ENCODE results near the gene RPP40. TPM values are rescaled to one million over a fixed set of nuclear protein-coding genes. Genes with fewer than 3 reads are reported as not detected.

Gene RPP40
- total RNA-seq, 1 donor from 2014 or later, result 9.2 TPM

DNA sequence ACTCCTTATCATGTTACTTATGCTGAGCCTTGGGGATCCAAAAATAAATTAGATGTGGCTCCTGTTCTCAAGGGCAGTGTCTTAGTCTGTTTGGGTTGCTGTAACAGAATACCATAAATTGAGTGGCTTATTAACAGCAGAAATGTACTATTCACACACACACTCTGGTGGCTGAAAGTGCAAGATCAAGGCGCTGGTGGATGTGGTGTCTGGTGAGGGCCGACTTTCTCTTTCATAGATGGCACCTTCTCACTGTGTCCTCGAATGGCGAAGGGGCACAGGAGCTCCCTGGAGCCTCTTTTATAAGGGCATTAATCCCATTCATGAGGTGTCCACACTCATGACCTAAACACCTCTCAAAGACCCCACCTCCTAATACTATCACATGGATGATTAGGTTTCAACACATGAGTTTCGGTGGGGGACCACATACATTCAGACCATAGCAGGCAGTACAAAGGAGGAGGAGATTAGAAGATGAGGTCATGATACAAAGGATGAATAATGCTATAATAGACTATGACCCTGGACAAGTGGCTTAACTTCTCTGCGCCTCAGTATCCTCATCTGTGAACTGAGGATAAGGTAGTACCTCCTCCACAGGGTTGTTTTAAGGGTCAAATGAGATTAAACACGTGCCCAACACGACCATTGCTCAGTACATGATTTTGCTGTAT lies 34.1 kb downstream of the RPP40 start:
- no peak for DNase-seq

DNA sequence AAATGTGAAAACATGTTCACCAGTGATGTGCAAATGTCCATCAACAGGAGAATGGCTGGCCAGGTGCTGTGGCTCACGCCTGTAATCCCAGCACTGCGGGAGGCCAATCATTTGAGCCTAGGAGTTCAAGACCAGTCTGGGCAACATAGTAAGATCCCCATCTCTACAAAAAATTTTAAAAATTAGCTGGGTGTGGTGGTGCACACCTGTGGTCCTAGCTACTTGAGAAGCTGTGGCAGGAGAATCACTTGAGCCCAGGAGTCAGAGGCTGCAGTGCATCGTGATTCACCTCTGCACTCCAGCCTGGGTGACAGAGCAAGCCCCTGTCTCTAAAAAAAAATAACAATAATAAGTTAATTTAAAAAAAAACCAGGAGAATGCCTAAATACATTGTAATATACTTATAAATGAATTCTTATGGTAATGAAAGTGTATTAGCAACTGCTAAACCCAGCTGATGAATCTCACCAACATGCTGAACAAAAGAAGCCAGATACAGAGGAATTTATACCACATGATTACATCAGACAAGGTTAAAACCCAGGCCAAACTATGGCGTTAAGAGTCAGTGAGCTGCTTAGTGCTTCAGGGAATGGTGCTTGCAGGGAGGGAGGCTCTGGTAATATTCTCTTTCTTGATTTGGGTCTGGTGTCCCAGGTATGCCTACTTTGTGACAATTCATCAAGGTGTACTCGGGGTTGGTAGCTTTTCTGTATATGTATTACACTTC lies 36.4 kb downstream of the RPP40 start:
- DNase-seq, result no peak

DNA sequence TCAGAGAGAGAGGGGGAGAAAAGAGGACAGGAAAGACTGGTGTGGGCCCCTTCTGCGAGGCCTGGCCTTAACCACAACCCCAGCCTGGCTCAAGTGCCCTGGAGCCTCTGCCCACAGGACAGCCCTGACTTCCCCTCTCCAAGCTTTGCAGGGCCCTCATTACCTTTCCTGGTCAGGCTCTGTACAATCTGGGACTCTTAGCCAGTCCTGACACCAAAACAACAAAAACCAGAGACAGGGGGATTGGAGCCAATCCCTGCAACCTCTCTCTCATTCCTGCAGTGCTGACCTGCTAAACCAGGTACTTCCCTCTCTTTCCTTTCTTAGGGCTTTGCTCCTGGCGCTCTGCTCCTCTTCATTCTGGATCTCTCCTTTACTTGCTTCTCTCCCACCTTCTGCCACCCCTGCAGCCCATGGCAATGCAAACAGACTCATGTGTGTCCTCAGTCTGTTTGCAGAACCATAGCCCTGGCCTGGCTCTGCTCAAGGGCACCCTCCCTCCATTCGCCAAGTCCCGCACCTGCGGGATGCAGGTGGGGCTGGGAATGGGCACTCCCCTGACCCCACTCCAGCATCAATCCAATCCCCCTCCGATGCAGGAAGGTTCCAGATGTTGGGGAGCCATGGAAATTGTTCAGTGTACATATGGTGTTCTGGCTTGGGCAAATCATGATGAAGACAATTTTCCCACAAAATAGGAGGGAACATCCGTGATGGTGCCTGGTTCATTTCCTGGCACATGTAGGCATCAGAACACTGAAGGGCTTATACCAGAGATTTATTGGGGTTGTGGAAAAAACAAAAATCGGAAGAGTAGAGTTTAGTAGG lies 38.1 kb downstream of the RPP40 start:
- no peak for DNase-seq

DNA sequence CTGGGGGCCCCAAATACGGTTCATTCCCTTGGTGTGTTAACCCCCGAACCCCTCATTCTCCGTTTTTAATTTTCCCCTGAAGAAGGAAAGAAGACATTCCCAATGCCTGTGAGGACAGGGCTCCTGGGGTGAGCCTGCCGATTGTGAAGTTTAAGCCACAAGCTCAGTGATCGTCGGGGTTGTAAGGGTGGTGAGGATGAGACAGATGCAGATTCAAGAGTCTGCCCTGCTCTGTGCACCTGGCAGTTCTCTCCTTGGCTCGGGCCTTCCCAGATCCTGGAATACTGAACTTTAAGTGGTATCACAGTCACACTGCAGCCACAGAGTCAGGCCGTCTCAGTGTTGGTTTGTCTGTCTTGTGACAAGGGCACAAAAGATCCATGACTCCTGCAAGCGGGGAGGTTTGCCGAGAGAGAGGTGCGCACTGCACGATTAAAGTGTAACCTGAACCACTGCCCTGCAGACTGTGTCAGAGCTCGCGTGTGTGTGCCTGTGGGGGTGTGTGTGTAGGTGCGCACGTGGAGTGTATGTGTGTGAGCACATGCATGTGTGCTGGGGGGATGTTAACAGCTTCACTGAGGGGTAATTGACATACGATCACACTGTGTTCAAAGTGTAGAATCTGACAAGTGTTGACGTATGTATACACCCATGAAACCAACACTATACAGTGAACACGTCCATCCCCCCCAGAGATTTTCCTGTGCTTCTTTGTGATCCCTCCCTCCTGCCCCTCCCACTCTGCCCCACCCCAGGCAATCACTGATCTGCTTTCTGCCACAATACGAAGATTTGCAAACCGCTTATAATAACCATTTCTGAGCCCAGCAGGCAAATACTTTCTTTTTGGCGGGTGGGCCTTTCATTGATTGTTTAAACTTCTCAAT lies 38.9 kb downstream of the RPP40 start:
- no peak for DNase-seq

DNA sequence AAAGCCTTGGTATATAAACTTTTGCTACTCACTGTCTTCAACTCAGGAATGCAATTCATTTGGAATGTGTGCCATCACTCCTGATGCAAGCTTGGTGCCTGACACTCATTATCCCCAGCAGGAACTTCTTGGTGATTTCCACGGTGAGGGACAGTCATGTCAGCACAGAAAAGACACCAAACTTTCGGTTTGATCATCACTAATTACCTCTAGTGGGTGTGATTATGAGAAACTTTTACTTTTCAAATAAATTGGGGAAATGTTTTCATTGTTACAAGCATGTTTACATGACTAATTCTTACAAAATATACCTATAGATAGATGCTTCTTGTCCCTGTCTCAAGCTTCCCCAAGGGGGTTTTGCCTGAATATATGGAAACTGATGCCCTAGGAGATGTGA lies 40.9 kb downstream of the RPP40 start:
- no peak for DNase-seq

DNA sequence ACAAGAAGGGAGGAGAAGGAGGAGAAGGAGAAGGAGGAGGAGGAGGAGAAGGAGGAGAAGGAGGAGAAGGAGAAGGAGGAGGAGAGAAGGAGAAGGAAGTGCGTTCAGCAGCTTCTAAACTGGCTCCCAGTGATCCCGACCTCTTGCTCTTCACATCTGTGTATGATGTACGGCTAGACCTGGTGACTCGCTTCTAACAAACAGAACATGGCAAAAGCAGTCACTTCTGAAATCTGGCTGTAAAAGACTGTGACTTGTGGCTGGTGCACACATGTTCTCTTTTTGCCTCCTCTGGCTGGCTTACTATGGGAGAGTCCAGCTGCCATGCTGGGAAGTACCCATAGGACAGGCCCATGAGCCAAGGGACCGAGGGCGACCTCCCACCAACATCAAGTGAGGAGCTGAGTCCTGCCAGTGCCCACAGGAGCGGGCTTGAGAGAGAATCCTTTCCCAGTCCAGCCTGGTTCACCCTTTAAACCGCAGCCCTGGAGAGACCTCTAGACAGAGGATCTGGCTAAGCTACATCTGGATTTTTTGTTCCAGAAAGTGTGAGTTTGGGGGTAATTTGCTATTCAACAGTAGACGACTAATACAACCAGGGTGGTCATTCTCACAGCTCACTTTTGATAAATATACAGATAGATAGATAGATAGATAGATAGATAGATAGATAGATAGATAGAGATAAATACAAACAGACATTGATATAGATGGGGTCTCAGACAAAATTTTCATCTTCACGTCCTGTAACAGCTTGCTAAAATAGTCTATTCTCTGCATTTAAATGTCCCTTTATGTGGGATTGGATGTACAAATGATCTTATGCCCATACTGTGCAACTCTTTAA lies 42.3 kb downstream of the RPP40 start:
- no peak for DNase-seq

DNA sequence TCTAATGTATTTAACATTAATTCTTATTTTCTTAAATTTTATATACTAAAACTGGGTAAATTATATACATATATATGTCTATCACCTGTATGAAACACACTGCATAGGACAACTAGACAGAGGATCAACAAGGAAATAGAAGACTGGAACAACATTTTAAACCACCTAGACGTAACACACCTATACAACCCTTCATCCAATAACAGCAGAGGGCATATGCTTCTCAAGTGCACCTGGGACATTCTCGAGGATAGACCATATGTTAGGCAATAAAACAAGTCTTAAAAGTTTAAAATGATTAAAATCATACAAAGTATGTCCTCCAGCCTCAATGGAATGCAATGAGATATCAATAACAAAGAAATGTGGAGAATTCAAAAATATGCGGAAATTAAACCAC lies 45.2 kb downstream of the RPP40 start:
- no peak for DNase-seq

DNA sequence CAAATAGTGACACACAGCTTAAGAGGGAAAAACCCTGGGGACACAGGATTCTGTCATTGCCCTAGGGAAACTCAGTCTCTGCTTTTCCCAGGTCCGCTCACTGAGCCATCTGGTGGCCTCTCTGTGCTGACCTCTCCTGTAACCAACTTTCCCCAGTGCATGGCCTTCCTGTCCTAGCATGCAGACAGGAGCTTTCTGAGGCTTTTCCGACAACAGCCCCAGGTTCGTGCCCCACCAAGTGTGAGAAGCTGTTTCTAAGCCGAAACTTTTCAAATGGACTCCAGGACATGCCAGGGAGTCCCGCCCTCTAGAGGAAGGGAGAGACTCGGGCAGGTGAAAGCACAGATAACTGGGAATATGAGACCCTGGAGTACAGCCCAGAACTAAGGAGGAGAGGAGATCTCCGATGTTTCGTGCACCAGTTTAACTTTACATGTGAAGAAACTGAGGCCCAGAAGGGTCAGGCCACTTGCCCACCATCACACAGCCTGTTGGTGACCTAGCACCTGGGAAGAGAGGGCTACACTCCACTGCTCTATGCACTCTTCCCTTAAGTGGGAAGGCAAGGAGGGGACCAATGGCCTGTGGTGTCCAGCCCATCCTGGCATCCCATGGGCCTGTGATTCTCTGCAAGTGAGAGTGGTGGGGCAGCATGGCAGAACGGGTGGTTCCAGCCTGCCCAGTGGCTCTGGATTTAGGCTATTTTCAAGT lies 46.2 kb downstream of the RPP40 start:
- DNase-seq, result no peak

DNA sequence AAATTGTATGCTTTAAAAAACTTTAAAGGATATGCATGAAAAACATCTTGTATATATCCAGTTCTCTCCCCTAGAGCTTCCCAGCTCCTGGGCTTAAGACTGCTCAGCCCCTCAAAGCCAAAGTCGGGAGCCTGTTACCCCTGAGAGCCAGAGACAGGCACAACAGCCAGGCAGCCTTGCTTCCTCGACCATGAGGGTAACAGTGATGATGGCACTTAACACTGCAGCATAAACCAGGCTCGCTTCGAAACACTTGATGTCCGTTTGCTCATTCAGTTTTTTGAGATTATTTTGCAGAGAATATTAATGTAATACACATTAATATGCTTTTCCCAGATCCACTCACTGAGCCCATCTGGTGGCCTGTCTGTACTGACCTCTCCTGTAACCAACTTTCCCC lies 47.2 kb downstream of the RPP40 start:
- no peak for DNase-seq

DNA sequence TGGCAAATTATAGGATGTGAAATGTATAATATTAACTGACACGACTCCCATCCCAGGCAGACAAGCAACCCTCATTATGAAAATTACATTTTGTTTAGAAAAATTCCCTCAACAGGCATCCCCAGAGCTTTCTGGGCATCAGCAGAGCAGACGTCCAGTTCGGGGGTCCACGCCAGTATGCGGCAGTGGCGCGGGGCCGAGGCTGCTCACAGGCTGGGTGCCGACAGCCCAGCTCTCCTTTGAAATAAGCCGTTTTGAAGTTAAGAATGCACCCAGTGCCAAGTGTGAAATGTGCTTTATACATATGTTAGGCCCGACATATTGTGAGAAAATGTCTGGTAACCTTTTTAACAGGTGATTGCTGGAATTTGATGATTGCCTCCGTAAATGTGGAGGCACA lies 50.4 kb downstream of the RPP40 start:
- no peak for DNase-seq

DNA sequence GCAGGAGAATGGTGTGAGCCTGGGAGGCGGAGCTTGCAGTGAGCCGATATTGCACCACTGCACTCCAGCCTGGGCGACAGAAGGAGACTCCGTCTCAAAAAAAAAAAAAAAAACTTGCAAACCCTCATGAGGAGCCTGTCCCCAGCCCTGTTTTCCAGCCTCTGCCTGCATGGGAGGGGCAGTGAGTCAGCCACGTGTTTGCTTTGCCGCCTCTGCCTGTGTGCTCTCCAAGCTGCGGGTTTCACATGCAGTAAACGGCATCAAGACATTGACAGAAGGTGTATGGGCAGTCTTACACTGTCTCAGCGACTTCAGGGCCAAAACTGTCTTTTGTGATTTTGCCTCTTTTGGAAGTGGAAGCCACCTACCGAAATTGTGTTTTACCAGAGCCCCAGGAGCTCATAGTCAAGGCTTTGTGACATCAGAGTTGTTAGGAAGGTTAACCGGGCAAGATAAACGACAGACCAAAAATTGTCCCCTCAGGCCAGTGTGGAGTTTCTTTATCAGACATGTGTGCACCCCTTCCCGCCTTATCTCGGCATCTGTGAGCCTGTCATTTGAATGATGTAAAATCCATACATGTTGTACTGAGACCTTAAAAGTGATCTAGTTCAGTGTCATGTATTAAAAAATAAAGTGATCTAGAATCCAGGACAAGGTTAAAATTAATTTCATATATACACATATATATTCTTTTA lies 52.9 kb downstream of the RPP40 start:
- DNase-seq, result no peak

DNA sequence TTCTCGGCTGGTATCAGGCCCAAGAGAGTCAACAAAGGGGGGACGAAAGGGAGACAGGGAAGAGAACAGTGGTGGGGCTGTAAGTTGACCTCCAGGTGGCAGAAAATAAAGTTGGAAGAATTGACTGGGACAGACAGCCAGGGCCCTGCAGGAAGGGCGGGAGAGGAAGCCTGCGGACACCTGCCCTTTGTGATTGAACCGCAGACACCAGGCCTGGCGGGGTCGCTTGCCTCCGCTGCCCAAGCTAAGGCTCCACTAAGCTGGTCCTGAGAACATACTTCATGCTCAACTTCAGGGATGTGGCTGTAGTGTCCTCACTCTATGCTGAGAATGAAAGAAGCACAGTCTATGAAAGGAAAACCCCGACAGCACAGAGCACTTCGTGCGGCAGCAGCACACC lies 53.8 kb downstream of the RPP40 start:
- no peak for DNase-seq

DNA sequence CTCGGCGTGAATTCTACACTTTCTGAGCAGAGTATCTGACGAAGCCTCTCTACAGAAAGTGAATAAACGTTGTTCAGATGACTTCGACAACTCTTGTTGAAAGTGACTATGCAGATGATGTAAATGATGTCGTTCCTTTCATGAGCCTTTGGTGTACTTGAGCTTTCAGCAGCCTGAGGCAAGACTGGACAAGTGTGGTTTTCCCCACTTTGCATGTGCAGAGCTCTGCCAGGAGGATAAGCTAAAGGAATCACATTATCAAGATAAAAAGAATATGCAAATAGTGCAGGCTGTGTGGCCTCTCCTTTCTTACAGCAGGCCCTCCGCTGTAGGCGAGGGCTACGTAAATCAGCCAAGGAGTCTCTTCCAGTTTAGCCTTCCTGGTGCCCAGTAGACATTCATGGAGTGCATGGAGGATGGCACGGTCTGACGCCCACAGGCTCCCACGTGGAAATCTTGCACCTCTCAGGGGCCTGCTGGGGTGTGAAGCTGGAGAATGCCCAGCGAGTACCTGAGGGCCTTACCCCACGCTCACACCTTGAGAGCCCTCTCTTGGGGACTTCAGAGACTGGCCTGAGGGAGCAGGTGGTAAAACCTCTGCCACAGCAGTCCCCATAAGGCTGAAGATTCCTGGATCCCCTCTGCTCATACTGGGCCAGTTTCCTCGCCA lies 54.9 kb downstream of the RPP40 start:
- no peak for DNase-seq

DNA sequence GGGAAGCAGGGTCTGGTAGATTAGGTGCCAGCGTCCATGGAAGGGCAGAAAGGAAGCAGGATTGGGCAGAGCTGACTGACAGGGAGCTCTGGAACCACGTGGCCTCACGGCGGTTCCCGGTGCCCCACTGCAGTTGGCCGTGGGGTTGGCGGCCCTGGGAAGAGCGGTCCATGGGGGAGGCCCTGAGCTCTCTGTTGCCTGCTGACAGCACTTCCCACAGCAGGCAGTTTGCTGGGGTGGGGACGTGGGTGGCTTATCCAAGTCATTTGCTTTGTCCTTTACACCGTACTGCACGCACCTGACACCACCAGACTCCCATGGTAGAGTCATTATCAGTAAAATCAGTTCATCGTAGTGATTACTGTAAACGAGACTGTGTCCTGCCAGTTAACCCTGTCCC lies 56.1 kb downstream of the RPP40 start:
- DNase-seq, result no peak

DNA sequence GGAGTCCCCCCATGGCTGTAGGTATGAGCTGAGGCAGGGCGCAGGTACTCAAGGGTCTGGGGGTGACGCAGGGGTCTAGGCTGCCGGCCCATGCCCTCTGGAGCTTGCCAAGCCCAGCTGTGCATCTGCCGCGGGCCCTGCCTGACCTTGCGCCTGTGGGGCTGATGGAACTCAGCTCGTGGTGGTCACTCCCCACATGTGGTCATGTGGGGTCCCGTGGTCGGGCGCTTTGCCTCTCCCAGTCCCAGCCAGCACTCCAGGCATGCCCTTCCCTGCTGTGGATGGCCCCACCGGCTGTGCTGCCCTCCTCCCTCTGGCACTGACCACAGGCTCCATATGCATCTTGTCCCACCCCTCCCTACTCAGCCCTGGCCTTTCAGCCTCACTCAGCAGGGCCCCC lies 57.3 kb downstream of the RPP40 start:
- DNase-seq, result no peak
